Left ventricle myocardium inferior (tissue), 1 donor: ENCODE data around the gene EPB41L2. TPM values are rescaled to one million over a fixed set of nuclear protein-coding genes. Genes with fewer than 3 reads are reported as not detected.

Experiments used
- DNase-seq: peaks from one replicate; pipeline ENCODE4 v3.0.0-alpha.2; 2020
- H3K27ac ChIP-seq: fragments of 200-600 bp; replicated peaks from 2 replicates; pipeline ENCODE4 v1.8.0; 2021
- H3K27me3 ChIP-seq: fragments of 200-600 bp; 2 replicates; pipeline ENCODE4 v1.8.0; 2021; ENCODE audit warnings: low read depth
- H3K36me3 ChIP-seq: fragments of 200-600 bp; 2 replicates; pipeline ENCODE4 v1.8.0; 2021
- H3K4me1 ChIP-seq: fragments of 200-600 bp; 2 replicates; pipeline ENCODE4 v1.8.0; 2021
- H3K4me3 ChIP-seq: fragments of 200-600 bp; 2 replicates; pipeline ENCODE4 v1.8.0; 2021; ENCODE audit warnings: mild to moderate bottlenecking, moderate library complexity
- H3K9me3 ChIP-seq: fragments of 200-600 bp; replicated peaks from 2 replicates; pipeline ENCODE4 v1.8.0; 2021
- CTCF ChIP-seq: fragments of 200-600 bp; IDR thresholded peaks from 2 replicates; pipeline ENCODE4 v1.8.0; 2021; ENCODE audit warnings: antibody characterized with exemption, mild to moderate bottlenecking, borderline replicate concordance
- intact Hi-C: fragments of 100-400 bp; cut with micrococcal nuclease; formaldehyde crosslinking; loops from one replicate; pipeline ENCODE4 v1.11.0; 2022
- total RNA-seq: library from RNA; stranded (reverse); fragmentation: NEBNext Ultra II Directional; extraction: Animal tissue kit (Norgen Biotek cat#: 25700); gene quantifications from one replicate; pipeline ENCODE4 v1.2.1, GENCODE V29; 2021
- donor health status: DM: no; HTN: yes; CAD: no; lungs with severe emphysema.

EPB41L2 gene
- total RNA-seq, 1 donor from 2014 or later: 70.8 TPM

- H3K27me3 ChIP-seq: no peaks in the 10 kb centered on the region
- H3K36me3 ChIP-seq: peaks cover 6% of the 10 kb centered on the region
- DNase-seq: no peak
- H3K27ac ChIP-seq: no peak overlapping the region
- peaks cover 23% of the 10 kb centered on the region for H3K4me1 ChIP-seq
- TF ChIP-seq CTCF: no peak
- intact Hi-C loops: no loop called here
- no peak overlapping the region for H3K4me3 ChIP-seq
- H3K9me3 ChIP-seq: peaks cover 9% of the 10 kb centered on the region
Observed at GRCh38 chr6:130912434-130912833, 150.6 kb downstream of the EPB41L2 start.

- Histone ChIP-seq H3K27me3 (no peaks in the 10 kb centered on the region), H3K27ac (no peak overlapping the region), H3K4me3 (no peak overlapping the region), H3K36me3 (no peaks in the 10 kb centered on the region), H3K4me1 (peaks cover 22% of the 10 kb centered on the region), H3K9me3 (peaks cover 9% of the 10 kb centered on the region)
- no peak for TF ChIP-seq CTCF
- intact Hi-C loops: no loop called here
- DNase-seq: no peak
Observed at GRCh38 chr6:130908958-130909357, 154.1 kb downstream of the EPB41L2 start.

GRCh38 chr6:130908188-130908587 lies 154.9 kb downstream of the EPB41L2 start:
- no peak overlapping the region for H3K27ac ChIP-seq
- intact Hi-C loops: no loop called here
- no peaks in the 10 kb centered on the region for H3K36me3 ChIP-seq
- TF ChIP-seq CTCF: no peak
- peaks cover 9% of the 10 kb centered on the region for H3K9me3 ChIP-seq
- H3K27me3 ChIP-seq: no peaks in the 10 kb centered on the region
- DNase-seq: no peak
- H3K4me3 ChIP-seq: no peak overlapping the region
- peaks cover 22% of the 10 kb centered on the region for H3K4me1 ChIP-seq

- Histone ChIP-seq H3K36me3 (no peaks in the 10 kb centered on the region), H3K4me3 (no peak overlapping the region), H3K4me1 (peaks cover 20% of the 10 kb centered on the region), H3K9me3 (peaks cover 9% of the 10 kb centered on the region), H3K27ac (no peak overlapping the region), H3K27me3 (no peaks in the 10 kb centered on the region)
- no peak for TF ChIP-seq CTCF
- no peak for DNase-seq
- intact Hi-C loops: no loop called here
Observed at GRCh38 chr6:130907687-130908086, 155.4 kb downstream of the EPB41L2 start.

GRCh38 chr6:130906736-130907381 lies 156.2 kb downstream of the EPB41L2 start:
- TF ChIP-seq CTCF: no peak
- Histone ChIP-seq H3K4me3 (no peak overlapping the region), H3K9me3 (peaks cover 9% of the 10 kb centered on the region), H3K27me3 (no peaks in the 10 kb centered on the region), H3K27ac (no peak overlapping the region), H3K36me3 (no peaks in the 10 kb centered on the region), H3K4me1 (peaks cover 19% of the 10 kb centered on the region)
- intact Hi-C loops: no loop called here
- DNase-seq: no peak
